ENCODE data around the gene PCSK4.
A peak's percentile ranks its signal among the peaks of the same experiment; 100 is the strongest.
"Not testable (repeated sequence)": the region's sequence is repeated elsewhere in the genome, so short reads cannot be mapped to it uniquely, and the experiment has no call there.

PCSK4 gene

DNA sequence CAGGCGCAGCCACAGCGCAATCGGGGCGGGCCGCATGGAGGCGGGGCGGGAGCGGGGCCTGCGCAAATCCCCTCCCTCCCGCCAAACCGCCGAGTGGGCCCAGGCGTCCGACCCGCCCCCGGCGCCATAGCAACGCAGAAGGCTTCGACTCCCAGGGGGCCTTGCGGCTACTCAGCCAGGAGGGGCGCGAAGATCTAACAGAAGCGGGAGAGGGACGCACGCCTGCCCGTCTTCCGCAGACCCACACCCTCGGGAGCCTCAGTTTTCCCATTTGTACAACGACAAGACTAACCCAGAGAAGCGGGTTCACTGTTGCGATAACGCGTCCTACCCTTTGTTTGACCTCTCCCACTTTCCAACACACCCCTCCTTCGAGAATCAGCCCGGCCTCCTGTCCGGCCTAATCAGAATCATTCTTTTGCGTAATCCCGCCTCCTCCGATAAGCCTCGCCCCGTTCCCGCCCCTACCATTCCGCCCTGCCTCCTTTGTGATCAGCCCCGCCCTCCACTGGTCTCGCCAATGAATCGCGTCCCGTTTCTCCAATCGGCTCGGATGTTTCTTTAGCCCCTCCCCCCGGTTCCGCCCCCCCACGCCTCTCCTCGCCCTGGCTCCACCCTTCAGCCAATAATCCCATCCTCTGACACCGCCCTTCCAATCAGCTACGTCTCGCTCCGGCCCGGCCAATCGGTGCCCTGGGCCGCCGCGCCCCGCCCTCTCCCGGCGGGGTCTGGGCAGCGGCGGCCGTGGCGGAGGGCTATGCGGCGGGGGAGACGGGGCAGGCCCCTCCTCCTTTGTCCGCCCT lies at the start of gene PCSK4:
Gene PCSK4 (minus strand): TSS at position 40 of the 803 bp plus-strand sequence. CDS start 4 bp downstream, at position 36.
- peaks cover 11 to 16% of the 10 kb centered on the region in 2 donors for H3K4me1 ChIP-seq (ENCODE audit: control insufficient read depth in 2 of 2, insufficient read depth in 2 of 2, low read length in 2 of 2)
- peak within 1 kb of the TSS; percentile 75 to 78 for H3K9ac ChIP-seq (ENCODE audit: low read depth in 1 of 2, low read length in 2 of 2)
- H3K27ac ChIP-seq (ENCODE audit: low read depth in 2 of 2, low read length in 2 of 2), result peak within 1 kb of the TSS; percentile 78 to 85

DNA sequence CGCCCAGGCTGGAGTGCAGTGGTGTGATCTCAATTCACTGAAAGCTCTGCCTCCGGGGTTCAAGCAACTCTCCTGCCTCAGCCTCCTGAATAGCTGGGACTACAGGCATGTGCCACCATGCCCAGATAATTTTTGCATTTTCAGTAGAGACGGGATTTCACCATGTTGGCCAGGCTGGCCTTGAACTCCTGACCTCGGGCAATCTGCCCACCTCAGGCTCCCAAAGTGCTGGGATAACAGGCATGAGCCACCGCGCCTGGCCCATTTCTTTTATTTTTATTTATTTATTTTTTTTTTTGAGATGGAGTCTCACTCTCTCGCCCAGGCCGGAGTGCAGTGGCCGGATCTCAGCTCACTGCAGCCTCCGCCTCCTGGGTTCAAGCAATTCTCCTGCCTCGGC lies 49.6 kb upstream of the PCSK4 start:
- H3K9ac ChIP-seq (ENCODE audit: low read depth in 1 of 2, low read length in 2 of 2); H3K36me3 ChIP-seq (ENCODE audit: control insufficient read depth in 2 of 2, insufficient read depth in 2 of 2, low read length in 2 of 2); H3K27me3 ChIP-seq (ENCODE audit: control insufficient read depth in 2 of 2, insufficient read depth in 2 of 2, low read length in 2 of 2); H3K9me3 ChIP-seq (ENCODE audit: control insufficient read depth in 2 of 2, low read length in 2 of 2); H3K27ac ChIP-seq (ENCODE audit: low read depth in 2 of 2, low read length in 2 of 2); H3K4me1 ChIP-seq (ENCODE audit: control insufficient read depth in 2 of 2, insufficient read depth in 2 of 2, low read length in 2 of 2); H3K4me3 ChIP-seq (ENCODE audit: low read length in 2 of 2): not testable (repeated sequence)

More for the DNA sequence above, at the start of gene PCSK4:
- Histone ChIP-seq H3K36me3 (ENCODE audit: control insufficient read depth in 2 of 2, insufficient read depth in 2 of 2, low read length in 2 of 2) (no peaks in the 10 kb centered on the region), H3K4me3 (ENCODE audit: low read length in 2 of 2) (peak within 1 kb of the TSS; percentile 88 to 92), H3K9me3 (ENCODE audit: control insufficient read depth in 2 of 2, low read length in 2 of 2) (no peaks in the 10 kb centered on the region), H3K27me3 (ENCODE audit: control insufficient read depth in 2 of 2, insufficient read depth in 2 of 2, low read length in 2 of 2) (peaks cover 0 to 7% of the 10 kb centered on the region in 2 donors)

DNA sequence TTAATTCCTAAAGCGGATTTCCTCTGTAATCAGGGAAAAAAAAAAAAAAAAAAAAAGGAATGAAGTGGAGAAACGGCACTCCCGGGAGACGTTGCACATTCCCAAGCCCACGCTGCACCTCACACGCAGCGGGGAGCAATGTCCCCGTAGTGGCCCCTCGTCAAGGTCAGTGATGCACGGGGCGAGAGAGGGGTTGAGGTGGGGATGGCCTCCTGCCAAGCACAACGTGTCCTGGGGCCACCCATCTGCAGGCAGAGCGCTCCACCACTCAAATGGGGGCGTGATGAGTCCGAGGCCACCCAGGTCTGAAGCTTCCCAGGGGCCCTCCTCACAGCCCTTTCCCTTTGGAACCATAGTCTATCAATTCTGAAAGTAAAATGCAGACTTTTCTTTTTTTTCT lies 48.8 kb upstream of the PCSK4 start:
- Histone ChIP-seq H3K27me3 (ENCODE audit: control insufficient read depth in 2 of 2, insufficient read depth in 2 of 2, low read length in 2 of 2) (no peaks in the 10 kb centered on the region), H3K27ac (ENCODE audit: low read depth in 2 of 2, low read length in 2 of 2) (no peak overlapping the region), H3K9me3 (ENCODE audit: control insufficient read depth in 2 of 2, low read length in 2 of 2) (no peaks in the 10 kb centered on the region), H3K4me3 (ENCODE audit: low read length in 2 of 2) (no peak overlapping the region), H3K4me1 (ENCODE audit: control insufficient read depth in 2 of 2, insufficient read depth in 2 of 2, low read length in 2 of 2) (no peaks in the 10 kb centered on the region), H3K9ac (ENCODE audit: low read depth in 1 of 2, low read length in 2 of 2) (no peak overlapping the region), H3K36me3 (ENCODE audit: control insufficient read depth in 2 of 2, insufficient read depth in 2 of 2, low read length in 2 of 2) (no peaks in the 10 kb centered on the region)

DNA sequence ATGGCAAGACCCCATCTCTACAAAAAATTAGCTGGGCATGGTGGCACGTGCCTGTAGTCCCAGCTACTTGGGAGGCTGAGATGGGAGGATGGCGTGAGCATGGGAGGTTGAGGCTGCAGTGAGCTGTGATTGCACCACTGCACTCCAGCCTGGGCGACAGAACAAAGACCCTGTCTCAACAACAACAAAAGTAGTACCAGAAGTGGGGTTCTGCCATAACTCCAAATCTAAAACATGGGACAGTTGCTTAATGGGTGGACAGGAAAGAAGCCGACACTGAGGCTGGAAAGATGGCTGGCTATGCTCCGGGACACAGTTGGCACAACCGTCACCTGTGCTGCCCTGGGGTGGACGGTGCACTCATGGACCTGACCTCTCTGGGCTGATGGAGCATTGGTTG lies 45.5 kb upstream of the PCSK4 start:
- not testable (repeated sequence) for H3K4me3 ChIP-seq (ENCODE audit: low read length in 2 of 2); H3K27ac ChIP-seq (ENCODE audit: low read depth in 2 of 2, low read length in 2 of 2); H3K9ac ChIP-seq (ENCODE audit: low read depth in 1 of 2, low read length in 2 of 2); H3K9me3 ChIP-seq (ENCODE audit: control insufficient read depth in 2 of 2, low read length in 2 of 2); H3K36me3 ChIP-seq (ENCODE audit: control insufficient read depth in 2 of 2, insufficient read depth in 2 of 2, low read length in 2 of 2); H3K4me1 ChIP-seq (ENCODE audit: control insufficient read depth in 2 of 2, insufficient read depth in 2 of 2, low read length in 2 of 2); H3K27me3 ChIP-seq (ENCODE audit: control insufficient read depth in 2 of 2, insufficient read depth in 2 of 2, low read length in 2 of 2)

DNA sequence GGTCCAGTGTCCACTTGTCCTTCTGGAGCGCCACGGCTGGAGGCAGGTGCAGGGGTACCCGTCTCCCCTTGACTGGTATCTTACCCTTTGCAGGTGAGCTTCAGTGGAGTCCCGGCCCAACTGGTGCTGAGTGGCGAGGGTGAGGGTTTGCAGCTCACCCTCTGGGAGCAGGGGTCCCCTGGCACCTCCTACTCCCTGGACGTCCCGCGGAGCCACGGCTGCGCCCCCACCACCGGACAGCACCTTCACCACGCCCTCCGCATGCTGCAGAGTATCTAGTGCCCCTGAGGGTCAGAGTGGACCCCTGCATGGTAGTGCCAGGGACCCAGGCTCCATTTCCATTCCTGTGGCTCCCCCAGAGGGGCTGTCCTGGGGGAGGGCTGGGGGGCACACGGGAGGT lies 44.8 kb upstream of the PCSK4 start:
- Histone ChIP-seq H3K4me3 (ENCODE audit: low read length in 2 of 2) (no peak overlapping the region), H3K27me3 (ENCODE audit: control insufficient read depth in 2 of 2, insufficient read depth in 2 of 2, low read length in 2 of 2) (no peaks in the 10 kb centered on the region), H3K9me3 (ENCODE audit: control insufficient read depth in 2 of 2, low read length in 2 of 2) (no peaks in the 10 kb centered on the region), H3K36me3 (ENCODE audit: control insufficient read depth in 2 of 2, insufficient read depth in 2 of 2, low read length in 2 of 2) (no peaks in the 10 kb centered on the region), H3K27ac (ENCODE audit: low read depth in 2 of 2, low read length in 2 of 2) (no peak overlapping the region), H3K4me1 (ENCODE audit: control insufficient read depth in 2 of 2, insufficient read depth in 2 of 2, low read length in 2 of 2) (no peaks in the 10 kb centered on the region), H3K9ac (ENCODE audit: low read depth in 1 of 2, low read length in 2 of 2) (no peak overlapping the region)

DNA sequence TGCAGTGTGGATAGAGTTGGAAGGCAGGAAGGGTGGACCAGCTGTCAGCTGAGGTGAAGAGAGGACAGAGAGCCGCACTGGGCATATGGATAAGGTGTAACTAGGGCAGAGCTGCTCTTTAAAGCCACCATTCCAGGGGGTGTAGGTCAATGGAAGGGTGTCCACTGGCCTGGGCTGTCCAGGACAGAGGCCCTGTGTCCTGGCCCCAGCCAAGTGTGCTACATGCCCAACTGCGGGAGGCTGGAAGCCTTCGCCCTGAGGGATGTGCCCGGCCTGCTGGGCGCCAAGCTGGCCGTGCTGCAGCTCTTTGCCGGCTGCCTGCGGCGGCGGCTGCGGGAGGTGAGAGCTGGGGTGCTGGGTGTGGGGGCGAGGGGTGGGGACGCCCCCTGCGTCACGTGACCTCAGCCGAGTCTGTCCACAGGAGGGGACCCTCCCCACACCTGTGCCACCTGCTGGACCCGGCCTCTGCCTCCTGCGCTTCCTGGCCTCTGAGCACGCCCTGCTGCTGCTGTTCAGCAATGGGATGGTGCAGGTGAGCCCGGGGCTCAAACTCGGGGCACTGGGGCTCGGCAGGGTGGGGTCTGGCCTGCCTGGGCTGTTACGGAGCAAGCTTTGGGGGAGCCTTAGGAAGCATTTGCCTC lies 43.5 kb upstream of the PCSK4 start:
- Histone ChIP-seq H3K9ac (ENCODE audit: low read depth in 1 of 2, low read length in 2 of 2) (no peak overlapping the region), H3K27ac (ENCODE audit: low read depth in 2 of 2, low read length in 2 of 2) (no peak overlapping the region), H3K9me3 (ENCODE audit: control insufficient read depth in 2 of 2, low read length in 2 of 2) (no peaks in the 10 kb centered on the region), H3K27me3 (ENCODE audit: control insufficient read depth in 2 of 2, insufficient read depth in 2 of 2, low read length in 2 of 2) (no peaks in the 10 kb centered on the region), H3K36me3 (ENCODE audit: control insufficient read depth in 2 of 2, insufficient read depth in 2 of 2, low read length in 2 of 2) (no peaks in the 10 kb centered on the region), H3K4me1 (ENCODE audit: control insufficient read depth in 2 of 2, insufficient read depth in 2 of 2, low read length in 2 of 2) (no peaks in the 10 kb centered on the region), H3K4me3 (ENCODE audit: low read length in 2 of 2) (no peak overlapping the region)

DNA sequence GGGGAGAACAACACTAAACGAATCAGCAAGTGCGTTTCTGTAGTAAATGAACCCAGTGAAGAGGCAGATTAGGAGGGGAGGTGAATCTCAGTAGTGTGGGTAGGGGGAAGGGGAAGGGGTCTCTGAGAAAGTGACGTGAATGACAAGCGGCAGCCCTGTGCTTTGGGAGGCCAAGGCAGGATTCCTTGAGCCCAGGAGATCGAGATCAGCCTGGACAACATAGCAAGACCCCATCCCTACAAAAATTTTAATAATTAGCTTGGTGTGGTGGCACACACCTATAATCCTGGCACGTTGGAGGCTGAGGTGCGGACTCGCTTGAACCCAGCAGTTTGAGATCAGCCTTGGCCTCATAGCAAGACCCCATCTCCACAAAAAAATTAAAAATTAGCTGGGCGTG lies 41.9 kb upstream of the PCSK4 start:
- Histone ChIP-seq H3K27me3 (ENCODE audit: control insufficient read depth in 2 of 2, insufficient read depth in 2 of 2, low read length in 2 of 2) (no peaks in the 10 kb centered on the region), H3K36me3 (ENCODE audit: control insufficient read depth in 2 of 2, insufficient read depth in 2 of 2, low read length in 2 of 2) (no peaks in the 10 kb centered on the region), H3K4me1 (ENCODE audit: control insufficient read depth in 2 of 2, insufficient read depth in 2 of 2, low read length in 2 of 2) (no peaks in the 10 kb centered on the region), H3K9ac (ENCODE audit: low read depth in 1 of 2, low read length in 2 of 2) (no peak overlapping the region), H3K27ac (ENCODE audit: low read depth in 2 of 2, low read length in 2 of 2) (no peak overlapping the region), H3K4me3 (ENCODE audit: low read length in 2 of 2) (no peak overlapping the region), H3K9me3 (ENCODE audit: control insufficient read depth in 2 of 2, low read length in 2 of 2) (no peaks in the 10 kb centered on the region)

DNA sequence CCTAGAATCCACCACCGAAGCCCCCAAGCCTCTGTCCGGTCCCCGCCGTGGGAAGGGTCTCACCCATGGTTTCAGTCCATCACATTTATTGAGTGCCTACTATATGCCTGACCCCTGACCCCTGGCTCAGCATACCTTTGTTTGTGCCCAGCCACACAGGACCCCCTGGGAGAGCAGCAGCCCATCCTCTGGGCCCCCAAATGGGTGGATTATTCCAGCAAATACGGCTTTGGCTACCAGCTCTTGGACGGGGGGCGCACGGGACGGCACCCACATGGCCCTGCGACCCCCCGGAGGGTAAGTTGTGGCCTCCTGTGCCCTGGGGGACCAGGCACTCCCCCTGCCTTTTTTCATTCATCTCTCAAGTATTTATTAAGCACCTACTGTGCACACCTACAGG lies 41.4 kb upstream of the PCSK4 start:
- H3K4me1 ChIP-seq (ENCODE audit: control insufficient read depth in 2 of 2, insufficient read depth in 2 of 2, low read length in 2 of 2), result no peaks in the 10 kb centered on the region
- no peak overlapping the region for H3K27ac ChIP-seq (ENCODE audit: low read depth in 2 of 2, low read length in 2 of 2)
- H3K27me3 ChIP-seq (ENCODE audit: control insufficient read depth in 2 of 2, insufficient read depth in 2 of 2, low read length in 2 of 2), result no peaks in the 10 kb centered on the region
- H3K9ac ChIP-seq (ENCODE audit: low read depth in 1 of 2, low read length in 2 of 2), result no peak overlapping the region
- H3K36me3 ChIP-seq (ENCODE audit: control insufficient read depth in 2 of 2, insufficient read depth in 2 of 2, low read length in 2 of 2), result no peaks in the 10 kb centered on the region
- no peak overlapping the region for H3K4me3 ChIP-seq (ENCODE audit: low read length in 2 of 2)
- no peaks in the 10 kb centered on the region for H3K9me3 ChIP-seq (ENCODE audit: control insufficient read depth in 2 of 2, low read length in 2 of 2)

DNA sequence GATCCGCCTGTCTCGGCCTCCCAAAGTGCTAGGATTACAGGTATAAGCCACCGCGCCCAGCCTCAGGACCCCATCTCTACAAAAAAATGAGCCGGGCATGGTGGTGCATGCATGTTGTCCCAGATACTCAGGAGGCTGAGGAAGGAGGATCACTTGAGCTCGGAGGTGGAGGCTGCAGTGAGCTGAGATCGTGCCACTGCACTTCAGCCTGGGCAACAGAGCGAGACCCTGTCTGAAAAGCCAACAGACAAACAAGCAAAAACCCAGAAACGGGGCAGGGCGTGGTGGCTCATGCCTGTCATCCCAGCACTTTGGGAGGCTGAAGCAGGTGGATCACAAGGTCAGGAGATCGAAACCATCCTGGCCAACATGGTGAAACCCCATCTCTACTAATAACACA lies 40.7 kb upstream of the PCSK4 start:
- not testable (repeated sequence) for H3K4me1 ChIP-seq (ENCODE audit: control insufficient read depth in 2 of 2, insufficient read depth in 2 of 2, low read length in 2 of 2); H3K27ac ChIP-seq (ENCODE audit: low read depth in 2 of 2, low read length in 2 of 2); H3K36me3 ChIP-seq (ENCODE audit: control insufficient read depth in 2 of 2, insufficient read depth in 2 of 2, low read length in 2 of 2); H3K27me3 ChIP-seq (ENCODE audit: control insufficient read depth in 2 of 2, insufficient read depth in 2 of 2, low read length in 2 of 2); H3K4me3 ChIP-seq (ENCODE audit: low read length in 2 of 2); H3K9me3 ChIP-seq (ENCODE audit: control insufficient read depth in 2 of 2, low read length in 2 of 2); H3K9ac ChIP-seq (ENCODE audit: low read depth in 1 of 2, low read length in 2 of 2)

DNA sequence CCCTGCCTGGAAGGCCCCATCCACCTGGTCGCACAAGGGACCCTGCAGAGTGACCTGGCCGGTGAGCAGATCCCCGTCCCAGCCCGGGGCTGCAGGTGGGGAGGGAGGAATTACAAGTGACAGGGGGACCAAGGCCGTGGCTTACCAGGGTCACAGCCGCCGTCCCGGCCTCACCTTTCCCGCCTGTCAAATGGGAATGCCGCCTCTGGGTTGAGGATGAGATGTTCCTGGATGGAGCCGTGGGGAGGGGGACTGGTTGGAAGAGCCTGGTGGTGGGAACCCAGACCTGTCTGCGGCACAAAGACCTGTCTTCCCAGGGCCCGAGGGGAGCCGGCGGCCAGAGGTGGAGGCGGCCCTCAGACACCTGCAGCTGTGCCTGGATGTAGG lies 39.3 kb upstream of the PCSK4 start:
- no peak overlapping the region for H3K27ac ChIP-seq (ENCODE audit: low read depth in 2 of 2, low read length in 2 of 2)
- H3K27me3 ChIP-seq (ENCODE audit: control insufficient read depth in 2 of 2, insufficient read depth in 2 of 2, low read length in 2 of 2), result peaks cover 15 to 17% of the 10 kb centered on the region in 2 donors
- H3K9ac ChIP-seq (ENCODE audit: low read depth in 1 of 2, low read length in 2 of 2), result no peak overlapping the region
- H3K9me3 ChIP-seq (ENCODE audit: control insufficient read depth in 2 of 2, low read length in 2 of 2), result no peaks in the 10 kb centered on the region
- no peaks in the 10 kb centered on the region for H3K36me3 ChIP-seq (ENCODE audit: control insufficient read depth in 2 of 2, insufficient read depth in 2 of 2, low read length in 2 of 2)
- H3K4me1 ChIP-seq (ENCODE audit: control insufficient read depth in 2 of 2, insufficient read depth in 2 of 2, low read length in 2 of 2), result no peaks in the 10 kb centered on the region
- no peak overlapping the region for H3K4me3 ChIP-seq (ENCODE audit: low read length in 2 of 2)
